SJSA1 (cell line): ENCODE results near the gene CAB39. TPM values are rescaled to one million over a fixed set of nuclear protein-coding genes. Genes with fewer than 3 reads are reported as not detected.
A peak's percentile ranks its signal among the peaks of the same experiment; 100 is the strongest.

Experiments used
- DNase-seq, 2 experiments: peaks; one replicate each; pipeline ENCODE4 v3.0.0-alpha.2; 2015 to 2020; ENCODE audit warnings: low spot score in 2 of 2, low read depth in 1 of 2
- H3K27ac ChIP-seq: fragments of 250-450 bp; sonication (Bioruptor Pico); 2 replicates; pipeline ENCODE4 v1.5.1; 2020; ENCODE audit warnings: mild to moderate bottlenecking, moderate library complexity
- H3K27me3 ChIP-seq: fragments of 250-450 bp; sonication (Bioruptor Pico); replicated peaks from 2 replicates; pipeline ENCODE4 v1.5.1; 2020; ENCODE audit warnings: mild to moderate bottlenecking, moderate library complexity
- H3K36me3 ChIP-seq: fragments of 250-450 bp; sonication (Bioruptor Pico); 2 replicates; pipeline ENCODE4 v1.5.1; 2020; ENCODE audit warnings: mild to moderate bottlenecking
- H3K4me1 ChIP-seq: fragments of 250-450 bp; sonication (Bioruptor Pico); replicated peaks from 2 replicates; pipeline ENCODE4 v1.6.1; 2021; ENCODE audit warnings: mild to moderate bottlenecking
- H3K4me3 ChIP-seq: fragments of 250-450 bp; sonication (Bioruptor Pico); 2 replicates; pipeline ENCODE4 v1.5.1; 2020; ENCODE audit warnings: mild to moderate bottlenecking
- H3K9me3 ChIP-seq: fragments of 250-450 bp; sonication (Bioruptor Pico); replicated peaks from 2 replicates; pipeline ENCODE4 v1.5.1; 2020; ENCODE audit warnings: mild to moderate bottlenecking
- total RNA-seq: library from RNA; depleted of rRNA; stranded (reverse); fragments of >200 nt; shearing (Covaris generic); gene quantifications from 2 replicates; pipeline ENCODE4 v1.2.3, GENCODE V29; 2014

Gene CAB39
- total RNA-seq, 1 experiment from 2014 or later = 108 TPM

DNA sequence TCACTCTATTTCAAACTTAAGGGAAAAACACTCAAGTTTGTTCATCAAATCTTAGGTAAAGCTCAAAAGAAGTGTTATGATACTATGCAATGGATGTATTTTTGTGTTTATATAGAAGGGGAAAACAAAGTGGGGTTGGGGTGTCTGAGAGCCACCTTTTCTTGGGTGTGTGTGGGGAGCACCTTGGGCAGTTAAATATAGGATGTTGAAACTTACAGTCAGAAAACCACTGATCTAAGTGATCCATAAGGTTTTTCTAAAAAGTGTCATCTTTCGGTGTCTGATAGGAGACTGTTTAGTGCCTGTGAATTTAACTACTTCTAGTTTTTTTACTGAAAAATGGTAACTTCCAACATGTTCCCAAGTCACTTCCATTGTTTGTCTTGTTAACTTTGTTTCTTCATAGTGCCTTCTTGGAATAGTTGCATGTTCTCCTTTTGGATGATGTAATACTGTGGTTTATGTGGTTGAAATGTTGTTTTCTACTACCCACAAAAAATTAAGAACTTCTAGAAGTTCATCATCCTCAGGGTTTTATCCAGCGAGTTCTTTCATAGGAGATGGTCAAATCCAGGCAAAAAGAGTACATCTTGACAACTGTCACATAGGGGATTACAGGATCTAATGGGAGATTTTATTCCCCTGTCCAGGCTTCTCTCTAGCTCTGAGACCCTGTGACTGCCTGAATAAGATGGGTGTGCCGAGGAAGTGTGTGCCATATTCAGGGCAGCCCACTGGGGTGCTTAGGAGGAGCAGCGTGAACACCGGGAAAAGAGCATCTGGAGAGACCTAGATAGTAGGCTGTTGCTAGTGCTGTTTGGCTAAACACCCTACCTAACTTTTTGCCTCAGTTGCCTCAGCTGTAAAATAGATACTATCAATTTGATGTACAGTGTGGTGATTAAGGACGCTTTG, 46.2 kb downstream of the CAB39 start:
- Histone ChIP-seq H3K9me3 (no peaks in the 10 kb centered on the region), H3K27me3 (no peaks in the 10 kb centered on the region), H3K4me3 (no peak overlapping the region), H3K36me3 (peaks cover 28% of the 10 kb centered on the region), H3K27ac (peak overlapping the region; percentile 64), H3K4me1 (peaks cover 33% of the 10 kb centered on the region)
- DNase-seq = peak in 1 of 2 experiments; percentile 83

DNA sequence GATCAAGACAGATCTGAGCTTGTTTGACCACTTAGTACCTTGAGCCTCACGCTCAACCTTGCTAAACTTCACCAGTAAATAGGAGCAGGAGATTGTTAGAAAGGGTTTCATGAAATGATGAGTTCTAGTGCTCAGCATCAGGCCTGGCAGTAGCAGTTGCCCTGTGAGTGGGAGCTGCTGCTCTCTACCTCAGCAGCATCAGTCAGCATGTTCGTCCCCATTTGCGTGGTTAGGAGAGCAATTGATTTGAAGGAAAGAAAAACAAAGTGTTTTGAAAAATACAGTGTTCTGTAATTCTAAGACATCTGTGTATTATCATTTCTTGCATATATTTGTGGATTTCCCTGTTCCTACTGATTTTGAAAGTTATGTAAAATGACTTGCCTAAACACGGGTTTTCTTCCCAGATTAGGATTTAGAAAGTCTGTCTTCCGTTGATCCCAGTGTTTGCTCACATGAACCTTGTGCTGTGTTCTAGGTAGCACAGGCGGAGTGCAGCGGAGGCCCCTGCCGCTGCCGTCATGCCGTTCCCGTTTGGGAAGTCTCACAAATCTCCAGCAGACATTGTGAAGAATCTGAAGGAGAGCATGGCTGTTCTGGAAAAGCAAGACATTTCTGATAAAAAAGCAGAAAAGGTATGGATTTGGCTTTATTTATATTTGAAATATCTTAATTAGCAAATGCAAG, 47.0 kb downstream of the CAB39 start:
- no peak overlapping the region for H3K4me3 ChIP-seq
- no peaks in the 10 kb centered on the region for H3K9me3 ChIP-seq
- H3K4me1 ChIP-seq = peaks cover 33% of the 10 kb centered on the region
- DNase-seq = no peak
- H3K36me3 ChIP-seq = peaks cover 34% of the 10 kb centered on the region
- H3K27ac ChIP-seq = no peak overlapping the region
- no peaks in the 10 kb centered on the region for H3K27me3 ChIP-seq

DNA sequence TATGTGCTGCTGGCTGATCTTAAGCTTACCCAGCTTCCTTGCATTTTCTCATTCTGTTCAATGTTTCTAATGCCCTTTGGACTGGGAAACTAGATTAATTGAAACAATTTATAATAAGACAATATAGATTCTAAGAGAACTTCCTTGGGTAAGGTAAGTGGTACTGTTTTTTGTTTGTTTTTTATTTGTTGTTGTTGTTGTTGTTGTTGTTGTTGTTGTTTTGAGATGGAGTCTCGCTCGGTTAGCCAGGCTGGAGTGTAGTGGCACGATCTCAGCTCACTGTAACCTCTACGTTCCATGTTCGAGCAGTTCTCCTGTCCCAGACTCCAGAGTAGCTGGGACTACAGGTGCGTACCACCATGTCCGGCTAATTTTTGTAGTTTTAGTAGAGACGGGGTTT, 49.1 kb downstream of the CAB39 start:
- Histone ChIP-seq H3K9me3 (no peaks in the 10 kb centered on the region), H3K36me3 (peaks cover 46% of the 10 kb centered on the region), H3K4me3 (no peak overlapping the region), H3K4me1 (peaks cover 47% of the 10 kb centered on the region), H3K27me3 (no peaks in the 10 kb centered on the region), H3K27ac (no peak overlapping the region)
- no peak for DNase-seq

DNA sequence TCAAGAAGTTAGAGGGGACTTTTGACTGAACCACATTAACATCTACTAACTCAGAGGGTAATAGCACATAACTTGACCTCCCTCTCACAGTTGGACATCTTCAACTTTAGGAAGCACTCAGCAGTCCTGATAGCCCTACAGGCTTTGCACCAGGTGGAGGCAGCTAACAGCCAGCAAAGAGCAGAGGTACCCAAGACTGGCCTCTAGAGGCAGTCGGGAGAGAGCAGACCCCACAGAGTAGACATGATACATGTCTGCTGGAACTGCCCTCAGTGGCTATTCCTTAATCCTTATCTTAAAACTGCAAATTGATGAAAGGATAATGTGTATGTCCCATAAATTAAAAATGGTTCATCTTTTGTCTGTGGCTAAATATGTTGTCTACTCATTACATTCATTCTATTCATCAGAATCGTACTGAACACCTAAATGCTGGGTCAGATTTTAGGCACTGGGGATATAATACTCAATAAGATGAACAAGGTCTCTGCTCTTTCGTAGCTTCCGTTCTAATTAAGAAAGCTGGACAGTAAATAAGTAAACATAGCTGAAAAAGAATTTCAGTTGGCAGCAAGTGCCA, 49.8 kb downstream of the CAB39 start:
- Histone ChIP-seq H3K27me3 (no peaks in the 10 kb centered on the region), H3K4me1 (peaks cover 40% of the 10 kb centered on the region), H3K36me3 (peaks cover 53% of the 10 kb centered on the region), H3K4me3 (no peak overlapping the region), H3K9me3 (no peaks in the 10 kb centered on the region), H3K27ac (no peak overlapping the region)
- peak in 1 of 2 experiments; percentile 61 for DNase-seq

DNA sequence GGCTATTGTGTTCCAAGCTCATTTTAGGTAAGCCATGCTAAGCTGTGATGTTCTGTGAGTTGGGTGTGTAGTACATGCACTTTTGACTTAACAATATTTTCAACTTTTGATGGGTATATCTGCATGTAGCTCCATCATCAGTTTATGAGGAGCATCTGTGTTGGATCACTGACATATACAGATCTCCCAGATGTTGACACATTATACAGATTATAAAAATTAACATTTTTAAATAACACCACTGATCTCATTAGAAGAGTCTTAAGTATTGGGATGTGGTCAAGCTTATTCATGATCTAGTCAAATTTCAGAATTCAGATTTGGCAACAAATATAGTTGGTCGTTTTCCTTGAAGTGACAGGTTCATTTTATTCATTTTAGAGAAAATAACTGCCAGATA, 51.7 kb downstream of the CAB39 start:
- no peak overlapping the region for H3K4me3 ChIP-seq

DNA sequence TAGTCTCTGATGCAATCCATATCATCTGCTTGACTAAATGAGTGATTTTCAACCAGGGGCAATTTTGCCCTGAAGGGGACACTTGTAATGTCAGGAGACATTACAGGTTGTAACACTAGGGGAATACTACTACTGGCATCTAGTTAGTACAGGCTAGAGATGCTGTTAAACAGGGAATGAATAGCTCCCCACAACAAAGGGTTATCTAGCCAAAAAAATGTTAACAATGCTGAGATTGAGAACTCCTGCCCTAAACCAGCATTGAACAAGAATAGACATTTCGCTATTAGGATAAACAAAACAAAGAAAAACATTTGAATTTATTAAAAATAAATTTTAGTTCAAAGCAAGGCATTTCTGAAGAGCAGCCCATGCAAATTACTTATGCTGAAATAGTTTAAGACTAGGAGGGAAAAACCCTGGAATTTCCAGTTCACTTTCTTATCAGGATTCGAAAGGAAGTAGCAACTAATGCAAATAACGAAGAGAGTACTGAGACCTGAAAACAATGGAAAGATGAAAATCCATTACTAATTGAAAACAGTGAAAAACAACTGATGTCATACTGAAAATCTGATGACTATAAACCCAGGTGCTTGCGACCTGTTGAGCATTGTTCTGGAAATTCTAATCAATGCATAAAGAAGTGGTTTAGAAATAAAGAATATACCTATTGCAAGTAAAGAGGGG, 53.1 kb downstream of the CAB39 start:
- no peaks in the 10 kb centered on the region for H3K27me3 ChIP-seq
- H3K4me3 ChIP-seq = no peak overlapping the region
- H3K36me3 ChIP-seq = peaks cover 70% of the 10 kb centered on the region
- peak overlapping the region; percentile 32 for H3K27ac ChIP-seq
- H3K9me3 ChIP-seq = no peaks in the 10 kb centered on the region
- DNase-seq = peak in 1 of 2 experiments; percentile 64
- peaks cover 15% of the 10 kb centered on the region for H3K4me1 ChIP-seq

More for the DNA sequence above, 51.7 kb downstream of the CAB39 start:
- peaks cover 70% of the 10 kb centered on the region for H3K36me3 ChIP-seq
- H3K27me3 ChIP-seq = no peaks in the 10 kb centered on the region
- peaks cover 21% of the 10 kb centered on the region for H3K4me1 ChIP-seq
- no peak for DNase-seq
- H3K27ac ChIP-seq = no peak overlapping the region
- H3K9me3 ChIP-seq = no peaks in the 10 kb centered on the region

DNA sequence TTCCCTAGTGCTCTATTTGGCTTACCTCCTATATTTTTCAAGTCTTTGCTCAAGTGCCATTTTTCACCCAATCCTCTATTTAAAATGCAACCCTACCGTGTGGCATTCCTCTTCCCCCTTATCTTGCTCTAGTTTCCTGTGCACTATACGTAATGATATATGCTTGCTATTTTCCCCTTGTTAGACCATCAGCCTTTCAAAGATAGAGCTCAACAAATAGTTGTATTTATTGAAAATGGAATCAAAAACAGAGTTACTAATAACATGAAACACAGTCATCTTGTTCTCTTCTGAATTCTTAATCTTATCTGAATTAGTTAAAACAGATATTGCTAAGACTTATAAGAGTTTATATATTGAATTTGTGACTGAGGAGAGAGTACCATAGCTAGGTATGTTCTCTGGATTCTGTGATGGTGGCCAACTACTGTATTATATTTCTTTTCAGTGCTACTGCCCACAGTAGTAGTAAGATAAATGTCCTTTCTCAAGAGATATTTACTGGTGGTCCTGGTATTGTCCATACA, 55.3 kb downstream of the CAB39 start:
- DNase-seq = no peak
- H3K36me3 ChIP-seq = peaks cover 62% of the 10 kb centered on the region
- no peak overlapping the region for H3K27ac ChIP-seq
- no peak overlapping the region for H3K4me3 ChIP-seq
- peaks cover 15% of the 10 kb centered on the region for H3K4me1 ChIP-seq
- no peaks in the 10 kb centered on the region for H3K27me3 ChIP-seq
- H3K9me3 ChIP-seq = no peaks in the 10 kb centered on the region

DNA sequence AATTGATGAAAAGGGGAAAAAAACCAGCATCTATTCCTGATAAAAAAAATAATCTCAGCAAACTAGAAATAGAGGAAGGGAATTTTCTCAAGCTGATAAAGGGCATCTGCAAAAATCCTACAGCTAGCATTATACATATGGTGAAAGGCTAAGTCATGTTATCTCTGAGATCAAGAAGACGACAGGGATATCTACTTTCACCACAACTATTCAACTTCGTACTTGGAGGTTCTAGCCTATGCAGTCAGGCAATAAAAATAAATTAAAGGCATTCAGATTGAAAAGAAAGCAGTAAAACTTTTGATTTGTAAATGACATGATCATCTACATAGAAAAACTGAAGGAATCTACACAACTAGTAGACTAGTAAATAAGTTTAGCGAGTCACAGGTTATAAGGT, 58.2 kb downstream of the CAB39 start:
- Histone ChIP-seq H3K36me3 (peaks cover 61% of the 10 kb centered on the region), H3K9me3 (no peaks in the 10 kb centered on the region), H3K4me1 (peaks cover 32% of the 10 kb centered on the region), H3K4me3 (no peak overlapping the region), H3K27me3 (no peaks in the 10 kb centered on the region), H3K27ac (no peak overlapping the region)
- no peak for DNase-seq

DNA sequence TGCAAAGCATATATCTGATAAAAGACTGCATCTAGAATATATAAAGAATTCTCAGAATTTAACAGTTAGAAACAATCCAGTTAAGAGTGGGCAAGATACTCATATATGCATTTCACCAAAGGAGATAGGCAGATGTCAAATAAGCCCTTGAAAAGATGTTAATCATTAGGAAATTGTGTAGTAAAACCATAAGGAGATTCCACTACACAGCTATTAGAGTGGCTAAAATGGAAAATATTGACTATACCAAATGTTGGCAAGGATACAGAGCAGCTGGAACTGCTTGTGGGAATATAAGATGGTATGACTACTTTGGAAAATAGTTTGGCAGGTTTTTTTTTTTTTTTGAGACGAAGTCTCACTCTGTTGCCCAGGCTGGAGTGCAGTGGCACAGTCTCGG, 59.5 kb downstream of the CAB39 start:
- H3K9me3 ChIP-seq = no peaks in the 10 kb centered on the region
- H3K27me3 ChIP-seq = no peaks in the 10 kb centered on the region
- H3K4me3 ChIP-seq = no peak overlapping the region
- H3K27ac ChIP-seq = no peak overlapping the region
- peaks cover 39% of the 10 kb centered on the region for H3K4me1 ChIP-seq
- H3K36me3 ChIP-seq = peaks cover 61% of the 10 kb centered on the region
- no peak for DNase-seq

DNA sequence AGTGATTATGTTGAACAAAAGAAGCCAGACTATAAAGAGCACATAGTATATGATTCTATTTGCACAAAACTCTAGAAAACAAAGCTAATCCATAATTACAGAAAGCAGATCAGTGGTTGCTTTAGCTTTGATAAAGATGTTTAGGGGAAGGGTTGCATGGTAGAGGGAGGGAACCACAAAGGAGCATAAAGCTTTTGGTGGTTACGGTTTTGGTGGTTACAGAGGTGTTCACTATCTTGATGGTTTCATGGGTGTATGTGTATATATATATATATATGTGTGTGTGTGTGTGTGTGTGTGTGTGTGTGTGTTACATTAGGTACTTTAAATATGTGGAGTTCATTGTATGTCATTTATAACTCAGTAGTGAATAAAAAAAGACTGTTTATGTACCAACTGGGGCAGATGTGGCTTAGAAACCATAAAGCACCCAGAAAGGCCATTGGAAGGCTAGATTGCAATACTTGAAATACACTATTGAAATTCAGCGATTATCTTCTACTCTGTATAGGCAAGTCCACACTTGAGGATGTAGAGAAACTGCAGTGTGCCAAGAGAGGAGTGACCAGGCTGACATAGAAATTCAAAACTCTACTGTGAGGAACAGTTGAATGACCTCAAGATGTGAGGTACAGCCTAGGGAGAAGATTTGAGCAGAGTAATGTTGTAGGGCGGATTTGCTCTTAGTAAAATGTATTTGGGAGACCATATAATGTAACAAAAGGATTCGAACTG, 60.6 kb downstream of the CAB39 start:
- no peak overlapping the region for H3K4me3 ChIP-seq
- no peak for DNase-seq
- H3K27me3 ChIP-seq = no peaks in the 10 kb centered on the region
- no peaks in the 10 kb centered on the region for H3K9me3 ChIP-seq
- H3K4me1 ChIP-seq = peaks cover 49% of the 10 kb centered on the region
- H3K27ac ChIP-seq = peak overlapping the region; percentile 84
- H3K36me3 ChIP-seq = peaks cover 53% of the 10 kb centered on the region

DNA sequence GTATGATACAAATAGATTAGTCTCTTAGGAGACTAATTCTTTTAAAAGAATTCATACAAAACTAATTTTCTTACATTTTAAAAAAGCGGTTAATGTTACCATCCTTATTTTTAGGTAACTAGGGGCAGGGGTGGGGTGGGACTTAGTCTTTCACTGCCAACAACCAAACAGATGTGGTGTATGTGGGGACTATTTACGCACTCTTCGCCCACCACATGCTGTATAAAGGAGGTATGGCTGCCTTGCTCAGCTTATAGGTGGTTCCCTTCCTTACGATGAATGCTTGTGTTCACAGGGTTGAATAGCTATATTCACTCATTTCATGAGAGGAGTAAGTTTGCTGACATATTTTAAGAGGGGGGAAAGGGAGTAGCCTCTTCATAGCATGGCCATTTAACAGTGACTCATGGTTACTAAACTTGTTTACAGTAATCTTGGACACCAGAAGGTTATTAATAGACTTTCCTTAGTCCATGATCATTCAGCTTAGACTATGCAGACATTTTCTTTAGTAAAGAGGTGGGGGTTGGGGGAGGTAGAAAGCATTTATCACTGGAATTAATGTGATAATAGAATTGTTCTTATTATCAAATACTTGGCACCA, 61.8 kb downstream of the CAB39 start:
- Histone ChIP-seq H3K4me3 (no peak overlapping the region), H3K36me3 (peaks cover 55% of the 10 kb centered on the region), H3K9me3 (no peaks in the 10 kb centered on the region), H3K27ac (peak overlapping the region; percentile 84), H3K27me3 (no peaks in the 10 kb centered on the region), H3K4me1 (peaks cover 62% of the 10 kb centered on the region)
- DNase-seq = peak in 1 of 2 experiments; percentile 77

DNA sequence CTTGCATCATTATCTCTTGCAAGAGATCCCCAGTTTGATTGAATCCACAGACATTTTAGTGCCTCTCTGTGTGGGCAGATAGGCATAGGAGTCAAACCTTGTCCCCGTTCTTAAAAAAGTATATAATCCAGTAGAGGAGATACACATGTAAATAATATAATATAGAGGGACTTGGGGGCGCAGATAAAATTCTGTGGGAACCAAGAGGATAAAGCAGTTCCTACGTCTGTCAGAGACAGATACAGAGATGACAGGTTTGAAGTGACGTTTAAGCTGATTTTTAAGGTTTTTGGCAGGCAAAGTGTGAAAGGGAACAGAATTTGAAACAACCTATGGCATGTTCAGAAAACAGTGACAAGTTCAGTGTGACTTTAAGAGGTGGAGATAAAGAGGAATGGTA, 63.1 kb downstream of the CAB39 start:
- no peak overlapping the region for H3K4me3 ChIP-seq
- no peaks in the 10 kb centered on the region for H3K9me3 ChIP-seq
- H3K27ac ChIP-seq = peak overlapping the region; percentile 84
- no peaks in the 10 kb centered on the region for H3K27me3 ChIP-seq
- DNase-seq = no peak
- peaks cover 65% of the 10 kb centered on the region for H3K36me3 ChIP-seq
- H3K4me1 ChIP-seq = peaks cover 72% of the 10 kb centered on the region
